Measurements from ENCODE around the gene MIDN.

MIDN gene

GRCh38 chr19:1284293-1284978 is 36.1 kb downstream of the MIDN start:
- DNase-seq (ENCODE audit: low read depth): no peak
- no peak overlapping the region for H3K4me3 ChIP-seq (ENCODE audit: low read depth, low read length)
- no peak for TF ChIP-seq CTCF (IDR thresholded peaks at IDR 0.05; ENCODE audit: insufficient read depth, low read depth, low read length, missing control alignments)

GRCh38 chr19:1284979-1285736 is 36.8 kb downstream of the MIDN start:
- no peak for DNase-seq (ENCODE audit: low read depth)
- no peak for TF ChIP-seq CTCF (IDR thresholded peaks at IDR 0.05; ENCODE audit: insufficient read depth, low read depth, low read length, missing control alignments)
- no peak overlapping the region for H3K4me3 ChIP-seq (ENCODE audit: low read depth, low read length)

- no peak for DNase-seq (ENCODE audit: low read depth)
- H3K4me3 ChIP-seq (ENCODE audit: low read depth, low read length): no peak within 1 kb of the TSS
- no peak for TF ChIP-seq CTCF (IDR thresholded peaks at IDR 0.05; ENCODE audit: insufficient read depth, low read depth, low read length, missing control alignments)
These were observed 37.5 kb downstream of the MIDN start, which contains the start of gene EFNA2 for GRCh38 chr19:1285737-1286360. Gene EFNA2 (plus strand): TSS chr19:1285873. CDS start chr19:1286169, 296 bp downstream.

- no peak for DNase-seq (ENCODE audit: low read depth)
- H3K4me3 ChIP-seq (ENCODE audit: low read depth, low read length): no peak overlapping the region
- no peak for TF ChIP-seq CTCF (IDR thresholded peaks at IDR 0.05; ENCODE audit: insufficient read depth, low read depth, low read length, missing control alignments)
These were observed 38.3 kb downstream of the MIDN start for GRCh38 chr19:1286487-1287353.

GRCh38 chr19:1287354-1288225 is 39.2 kb downstream of the MIDN start:
- DNase-seq (ENCODE audit: low read depth): no peak
- no peak for TF ChIP-seq CTCF (IDR thresholded peaks at IDR 0.05; ENCODE audit: insufficient read depth, low read depth, low read length, missing control alignments)
- H3K4me3 ChIP-seq (ENCODE audit: low read depth, low read length): no peak overlapping the region

- no peak for DNase-seq (ENCODE audit: low read depth)
- no peak overlapping the region for H3K4me3 ChIP-seq (ENCODE audit: low read depth, low read length)
- TF ChIP-seq CTCF (IDR thresholded peaks at IDR 0.05; ENCODE audit: insufficient read depth, low read depth, low read length, missing control alignments): no peak
These were observed 39.8 kb downstream of the MIDN start for GRCh38 chr19:1288226-1288612.

All from GM12865 (cell line).